OCI-LY3 (cell line): ENCODE measurements around the gene DNAJC2.

Experiments
- CTCF ChIP-seq: fragments of 200-600, 300-600 bp; sonication (generic); IDR thresholded peaks from 2 replicates; pipeline ENCODE4 v1.5.1; 2014; ENCODE audit warnings: antibody characterized with exemption, low read length, low read depth
- EZH2phosphoT487 ChIP-seq: fragments of 200-600 bp; shearing (Covaris generic); IDR thresholded peaks from 2 replicates; pipeline ENCODE4 v1.6.1; 2018; ENCODE audit warnings: antibody characterized with exemption, mixed run types, low read depth

- TF ChIP-seq CTCF (peak; percentile 83), EZH2phosphoT487 (no peak)
These were observed 47.4 kb downstream of the DNAJC2 start, which contains the start of gene PMPCB for GRCh38 chr7:103296901-103297836.
